Measurements from ENCODE around the gene OR52E5. TPM values are rescaled to one million over a fixed set of nuclear protein-coding genes. Genes with fewer than 3 reads are reported as not detected.

OR52E5 gene
- total RNA-seq (2014; rRNA removed; shearing (Covaris generic)) = not detected in 2 replicates
- polyA plus RNA-seq (2016; fragmentation: Nextera tagmentation; extraction: Ambion mirVana) = not detected in 2 replicates

DNA sequence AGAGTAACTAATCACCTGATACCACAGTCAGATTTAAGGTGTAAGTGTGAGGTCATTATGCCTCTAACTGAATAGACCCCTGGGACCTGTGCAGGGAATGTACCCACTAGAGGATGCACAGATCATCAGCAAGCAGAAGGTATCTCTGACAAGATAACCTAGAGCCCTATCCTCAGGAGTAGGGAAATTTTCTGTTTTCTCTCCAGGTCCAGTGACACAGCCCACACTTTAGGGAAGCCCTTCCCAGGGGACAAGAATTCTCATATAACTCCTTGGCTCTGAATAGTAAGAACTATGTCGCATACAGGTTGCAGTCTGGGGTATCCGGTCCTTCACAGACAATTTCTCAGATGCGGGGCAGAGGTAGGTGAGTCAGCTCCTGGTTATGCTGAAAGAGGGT lies at the start of gene OR52E5:
OR52E5 (plus strand) TSS at position 301 of the 400 bp plus-strand sequence. CDS start 7,569 bp downstream, outside the sequence.
- Histone ChIP-seq H3K27me3 (replicated peaks; ENCODE audit: insufficient read depth) (no peaks in the 10 kb centered on the region), H3K27ac (no peak within 1 kb of the TSS), H3K4me2 (ENCODE audit: unreplicated experiment) (no peak within 1 kb of the TSS), H3K9me2 (ENCODE audit: insufficient read depth) (no peaks in the 10 kb centered on the region), H3K4me3 (no peak within 1 kb of the TSS), H3K9me3 (ENCODE audit: low read depth) (no peaks in the 10 kb centered on the region), H2AFZ (no peak within 1 kb of the TSS), H3K4me1 (ENCODE audit: insufficient read depth) (no peaks in the 10 kb centered on the region), H3K79me2 (ENCODE audit: insufficient read depth) (no peaks in the 10 kb centered on the region), H4K20me1 (ENCODE audit: insufficient read depth) (no peaks in the 10 kb centered on the region), H3F3A (ENCODE audit: insufficient read depth) (no peaks in the 10 kb centered on the region), H3K36me3 (ENCODE audit: low read depth) (no peaks in the 10 kb centered on the region), H3K9ac (no peak within 1 kb of the TSS)
- in situ Hi-C loops (cut with MboI) = no loop called here
- no peak for DNase-seq
- no peak for TF ChIP-seq EZH2phosphoT487 (IDR thresholded peaks at IDR 0.05; ENCODE audit: insufficient read depth, low read depth)
- WGBS, 2 experiments (ENCODE audit: low coverage in 1 of 2, low lambda C conversion rate in 2 of 2, missing lambda C conversion rate in 2 of 2) = 71 to 82% methylated on average over 3 of the region's 3 CpGs

DNA sequence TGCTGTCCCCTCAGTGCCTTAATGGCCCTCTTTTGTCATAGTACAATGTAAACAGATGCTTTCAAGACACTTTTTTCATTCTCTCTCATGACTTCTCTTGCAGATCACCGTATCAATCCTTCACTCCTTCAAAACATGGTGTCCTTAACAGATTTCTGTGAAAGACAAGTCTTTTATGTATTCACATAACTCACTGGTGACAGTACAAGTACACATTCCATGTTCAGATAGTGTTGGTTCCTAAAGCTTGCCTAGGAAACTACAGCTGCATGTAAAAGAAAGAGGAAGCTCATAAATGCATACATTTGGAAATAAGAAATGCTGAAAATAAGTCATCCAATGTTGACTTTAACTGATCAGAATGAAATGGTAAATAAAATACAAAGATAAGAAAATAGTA lies 46.3 kb upstream of the OR52E5 start:
- H3K4me2 ChIP-seq (ENCODE audit: unreplicated experiment) = no peak overlapping the region
- H3K9ac ChIP-seq = no peak overlapping the region
- DNase-seq = no peak
- H3K4me3 ChIP-seq = no peak overlapping the region
- H4K20me1 ChIP-seq (ENCODE audit: insufficient read depth) = no peaks in the 10 kb centered on the region
- no peak overlapping the region for H3K27ac ChIP-seq
- H3K36me3 ChIP-seq (ENCODE audit: low read depth) = no peaks in the 10 kb centered on the region
- no peaks in the 10 kb centered on the region for H3K4me1 ChIP-seq (ENCODE audit: insufficient read depth)
- TF ChIP-seq EZH2 (IDR thresholded peaks at IDR 0.05; ENCODE audit: insufficient read depth, poor library complexity, severe bottlenecking) (no peak), EZH2phosphoT487 (IDR thresholded peaks at IDR 0.05; ENCODE audit: insufficient read depth, low read depth) (no peak)
- H2AFZ ChIP-seq = no peak overlapping the region
- no peaks in the 10 kb centered on the region for H3F3A ChIP-seq (ENCODE audit: insufficient read depth)
- 11 to 12% methylated on average over 1 of the region's 1 CpG for WGBS, 2 experiments (ENCODE audit: low coverage in 1 of 2, low lambda C conversion rate in 2 of 2, missing lambda C conversion rate in 2 of 2)
- H3K79me2 ChIP-seq (ENCODE audit: insufficient read depth) = no peaks in the 10 kb centered on the region
- in situ Hi-C loops (cut with MboI) = no loop called here
- no peaks in the 10 kb centered on the region for H3K27me3 ChIP-seq (replicated peaks; ENCODE audit: insufficient read depth)
- H3K9me3 ChIP-seq (ENCODE audit: low read depth) = no peaks in the 10 kb centered on the region
- no peaks in the 10 kb centered on the region for H3K9me2 ChIP-seq (ENCODE audit: insufficient read depth)

- DNase-seq = no peak
- H4K20me1 ChIP-seq (ENCODE audit: insufficient read depth) = no peaks in the 10 kb centered on the region
- no peak for TF ChIP-seq EZH2phosphoT487 (IDR thresholded peaks at IDR 0.05; ENCODE audit: insufficient read depth, low read depth)
- no peaks in the 10 kb centered on the region for H3K36me3 ChIP-seq (ENCODE audit: low read depth)
- no peak overlapping the region for H3K27ac ChIP-seq
- no peaks in the 10 kb centered on the region for H3K9me3 ChIP-seq (ENCODE audit: low read depth)
- no peak overlapping the region for H2AFZ ChIP-seq
- H3K9me2 ChIP-seq (ENCODE audit: insufficient read depth) = no peaks in the 10 kb centered on the region
- no peaks in the 10 kb centered on the region for H3K4me1 ChIP-seq (ENCODE audit: insufficient read depth)
- H3K79me2 ChIP-seq (ENCODE audit: insufficient read depth) = no peaks in the 10 kb centered on the region
- no peaks in the 10 kb centered on the region for H3F3A ChIP-seq (ENCODE audit: insufficient read depth)
- H3K4me2 ChIP-seq (ENCODE audit: unreplicated experiment) = no peak overlapping the region
- H3K27me3 ChIP-seq (replicated peaks; ENCODE audit: insufficient read depth) = no peaks in the 10 kb centered on the region
- in situ Hi-C loops (cut with MboI) = no loop called here
- no peak overlapping the region for H3K4me3 ChIP-seq
- H3K9ac ChIP-seq = no peak overlapping the region
These were observed 45.3 kb upstream of the OR52E5 start for GRCh38 chr11:5847711-5848110.

DNA sequence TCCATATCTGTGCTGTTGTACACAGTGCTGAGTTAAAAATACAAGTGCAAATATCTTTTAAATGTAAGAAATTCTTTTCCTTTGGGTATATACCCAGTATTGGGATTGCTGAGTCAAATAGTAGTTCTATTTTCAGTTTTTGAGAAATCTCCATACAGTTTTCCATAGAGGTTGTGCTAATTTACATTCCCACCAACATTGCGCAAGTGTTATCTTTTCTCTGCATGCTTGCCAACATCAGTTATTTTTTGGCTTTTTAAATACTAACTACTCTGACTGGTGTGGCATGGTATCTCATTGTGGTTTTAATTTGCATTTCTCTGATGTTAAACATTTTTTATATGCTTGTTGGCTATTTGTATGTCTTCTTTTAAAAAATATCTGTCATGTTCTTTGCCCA lies 42.0 kb upstream of the OR52E5 start:
- in situ Hi-C loops (cut with MboI) = no loop called here
- H3F3A ChIP-seq (ENCODE audit: insufficient read depth) = no peaks in the 10 kb centered on the region
- no peaks in the 10 kb centered on the region for H3K4me1 ChIP-seq (ENCODE audit: insufficient read depth)
- 60 to 77% methylated on average over 1 of the region's 1 CpG for WGBS, 2 experiments (ENCODE audit: low coverage in 1 of 2, low lambda C conversion rate in 2 of 2, missing lambda C conversion rate in 2 of 2)
- TF ChIP-seq EZH2 (IDR thresholded peaks at IDR 0.05; ENCODE audit: insufficient read depth, poor library complexity, severe bottlenecking) = no peak
- TF ChIP-seq EZH2phosphoT487 (IDR thresholded peaks at IDR 0.05; ENCODE audit: insufficient read depth, low read depth) = no peak
- H2AFZ ChIP-seq = no peak overlapping the region
- no peaks in the 10 kb centered on the region for H4K20me1 ChIP-seq (ENCODE audit: insufficient read depth)
- no peak for DNase-seq
- H3K79me2 ChIP-seq (ENCODE audit: insufficient read depth) = no peaks in the 10 kb centered on the region
- no peak overlapping the region for H3K27ac ChIP-seq
- H3K36me3 ChIP-seq (ENCODE audit: low read depth) = no peaks in the 10 kb centered on the region
- no peak overlapping the region for H3K4me2 ChIP-seq (ENCODE audit: unreplicated experiment)
- no peak overlapping the region for H3K4me3 ChIP-seq
- H3K27me3 ChIP-seq (replicated peaks; ENCODE audit: insufficient read depth) = no peaks in the 10 kb centered on the region; the same call in 1 of the 2 replicates
- no peaks in the 10 kb centered on the region for H3K9me3 ChIP-seq (ENCODE audit: low read depth)
- H3K9me2 ChIP-seq (ENCODE audit: insufficient read depth) = no peaks in the 10 kb centered on the region
- H3K9ac ChIP-seq = no peak overlapping the region

DNA sequence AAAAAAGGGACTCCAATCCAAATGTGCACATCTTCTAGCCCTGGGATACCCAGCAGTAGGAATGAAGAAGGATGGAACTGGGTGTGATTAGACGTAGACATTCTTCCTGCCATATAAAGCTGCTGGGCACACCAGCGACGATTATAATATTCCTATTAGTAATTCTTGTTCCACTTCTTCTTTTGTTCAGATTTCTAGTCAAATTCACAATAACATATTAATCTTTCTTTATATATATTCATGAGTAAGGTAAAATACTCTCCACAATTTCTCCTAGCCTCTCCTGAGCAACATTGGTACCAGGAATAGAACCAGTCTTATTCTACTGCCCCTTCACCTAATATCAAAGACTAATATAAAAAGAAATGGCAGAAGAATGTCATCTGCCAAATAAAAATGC lies 35.4 kb upstream of the OR52E5 start, which contains the start of gene OR52E8:
OR52E8 (minus strand) TSS at position 101 of the 400 bp plus-strand sequence; CDS start at position 101, 0 bp downstream.
- no peak within 1 kb of the TSS for H3K4me3 ChIP-seq

More for the DNA sequence above, 35.4 kb upstream of the OR52E5 start, which contains the start of gene OR52E8:
- WGBS, 2 experiments (ENCODE audit: low coverage in 1 of 2, low lambda C conversion rate in 2 of 2, missing lambda C conversion rate in 2 of 2) = 33 to 42% methylated on average over 3 of the region's 3 CpGs
- DNase-seq = no peak
- Histone ChIP-seq H3K36me3 (ENCODE audit: low read depth) (no peaks in the 10 kb centered on the region), H3K27me3 (replicated peaks; ENCODE audit: insufficient read depth) (no peaks in the 10 kb centered on the region; the same call in none of the 2 replicates), H3F3A (ENCODE audit: insufficient read depth) (no peaks in the 10 kb centered on the region), H3K9me3 (ENCODE audit: low read depth) (no peaks in the 10 kb centered on the region), H3K27ac (no peak within 1 kb of the TSS), H4K20me1 (ENCODE audit: insufficient read depth) (no peaks in the 10 kb centered on the region), H3K4me2 (ENCODE audit: unreplicated experiment) (no peak within 1 kb of the TSS), H2AFZ (no peak within 1 kb of the TSS), H3K79me2 (ENCODE audit: insufficient read depth) (no peaks in the 10 kb centered on the region), H3K4me1 (ENCODE audit: insufficient read depth) (no peaks in the 10 kb centered on the region), H3K9ac (no peak within 1 kb of the TSS), H3K9me2 (ENCODE audit: insufficient read depth) (no peaks in the 10 kb centered on the region)
- in situ Hi-C loops (cut with MboI) = no loop called here
- TF ChIP-seq EZH2 (IDR thresholded peaks at IDR 0.05; ENCODE audit: insufficient read depth, poor library complexity, severe bottlenecking) (no peak), EZH2phosphoT487 (IDR thresholded peaks at IDR 0.05; ENCODE audit: insufficient read depth, low read depth) (no peak)

Data from GM23248 (cell line).